HepG2 (cell line): Measurements from ENCODE around the gene URB1. TPM values are rescaled to one million over a fixed set of nuclear protein-coding genes. Genes with fewer than 3 reads are reported as not detected.

Source experiments
- ATAC-seq: fragments of 200-7000 bp; cut with Tn5 transposase; 3 replicates; pipeline ENCODE4 v1.9.1; 2020; ENCODE audit warnings: mild to moderate bottlenecking, moderate library complexity
- BruUV-seq: library from RNA; stranded (reverse); fragments of 400-500 nt; replicated peaks from 2 replicates; lab custom pipeline; 2021; lab: Mats Ljungman, UMichigan
- CTCF ChIA-PET: fragments of 300-600 bp; formaldehyde crosslinking; extraction: SDS; loops from one replicate; lab custom pipeline; 2021; ENCODE audit warnings: low total read pairs, inconsistent platforms, low intra/inter-chr PET ratio; lab: Yijun Ruan, JAX
- POLR2A ChIA-PET: fragments of 350-600 bp; sonication (Branson Sonifier 250); formaldehyde crosslinking; loops from one replicate; lab custom pipeline; 2020; ENCODE audit warnings: antibody characterized with exemption, inconsistent platforms; lab: Yijun Ruan, JAX
- DNase-seq: peaks from one replicate; pipeline ENCODE4 v3.0.0-alpha.2; 2015; ENCODE audit warnings: low spot score
- FAIRE-seq: peaks from 3 replicates; lab custom pipeline; 2011; peaks lifted over from hg19 to GRCh38; lab: Jason Lieb, UNC
- H2AFZ ChIP-seq: one replicate; pipeline ENCODE4 v1.6.1; 2011; ENCODE audit warnings: low read length, inconsistent platforms
- H3K27ac ChIP-seq: fragments of 300-600 bp; 3 replicates; pipeline ENCODE4 v1.8.0; 2011; ENCODE audit warnings: mixed run types, mild to moderate bottlenecking, mixed read lengths, low read length, inconsistent platforms; ENCODE audit not compliant: insufficient read depth; ENCODE audit errors: extremely low read length
- H3K27me3 ChIP-seq, 2 experiments: fragments of 200-600 bp in 1 of 2; 2 replicates in 1 of 2; 3 replicates in 1 of 2; pipeline versions ENCODE4 v1.6.0 to v1.8.0; 2011; ENCODE audit warnings: low read length in 2 of 2, mild to moderate bottlenecking in 2 of 2, moderate library complexity in 2 of 2, inconsistent platforms in 1 of 2; ENCODE audit not compliant: insufficient read depth in 2 of 2, control insufficient read depth in 1 of 2
- H3K36me3 ChIP-seq, 2 experiments: fragments of 200-600 bp in 1 of 2; replicated peaks in 1 of 2; 2 replicates in 1 of 2; 3 replicates in 1 of 2; pipeline versions ENCODE4 v1.5.1 to v1.8.0; 2011; ENCODE audit warnings: low read length in 2 of 2, inconsistent platforms in 1 of 2; ENCODE audit not compliant: insufficient read depth in 2 of 2, control insufficient read depth in 1 of 2
- H3K4me1 ChIP-seq: 2 replicates; pipeline ENCODE4 v1.5.1; 2012; ENCODE audit warnings: low read length, inconsistent platforms; ENCODE audit not compliant: insufficient read depth
- H3K4me2 ChIP-seq: 2 replicates; pipeline ENCODE4 v1.6.0; 2011; ENCODE audit warnings: low read depth, low read length, inconsistent platforms
- H3K4me3 ChIP-seq, 3 experiments: fragments of 200-600 bp in 1 of 3; sonication (generic), shearing (Covaris generic) in 1 of 3; replicated peaks in 1 of 3; 2 replicates each; pipeline ENCODE4 v1.5.1; 2011 to 2016; ENCODE audit warnings: low read length in 3 of 3, inconsistent platforms in 2 of 3, low read depth in 2 of 3, mild to moderate bottlenecking in 2 of 3, control low read depth in 1 of 3, mixed read lengths in 1 of 3; ENCODE audit not compliant: insufficient read depth in 1 of 3
- H3K79me2 ChIP-seq: one replicate; pipeline ENCODE4 v1.6.1; 2011; ENCODE audit warnings: low read length, inconsistent platforms; ENCODE audit not compliant: insufficient read depth
- H3K9ac ChIP-seq: 2 replicates; pipeline ENCODE4 v1.6.0; 2011; ENCODE audit warnings: mild to moderate bottlenecking, low read depth, low read length, inconsistent platforms; ENCODE audit not compliant: insufficient read depth
- H3K9me3 ChIP-seq: 2 replicates; pipeline ENCODE4 v1.5.1; 2012; ENCODE audit warnings: mild to moderate bottlenecking, low read length
- H4K20me1 ChIP-seq: 2 replicates; pipeline ENCODE4 v1.6.0; 2011; ENCODE audit warnings: inconsistent platforms, mild to moderate bottlenecking, low read length, moderate library complexity; ENCODE audit not compliant: insufficient read depth
- TMF1 ChIP-seq: sonication (generic); formaldehyde crosslinking; IDR thresholded peaks from 2 replicates; pipeline ENCODE4 v1.8.1; 2022; ENCODE audit warnings: low read depth, missing genetic modification reagents
- ZNF547 ChIP-seq: sonication (generic); formaldehyde crosslinking; IDR thresholded peaks from 2 replicates; pipeline ENCODE4 v1.5.1; 2020; ENCODE audit warnings: mild to moderate bottlenecking, missing genetic modification reagents
- ZNF629 ChIP-seq: sonication (generic); formaldehyde crosslinking; conservative IDR thresholded peaks from 2 replicates; pipeline ENCODE4 v1.5.0; 2020; ENCODE audit warnings: missing genetic modification reagents
- ZNF883 ChIP-seq: sonication (generic); formaldehyde crosslinking; IDR thresholded peaks from 2 replicates; pipeline ENCODE4 v1.5.1; 2020; ENCODE audit warnings: mild to moderate bottlenecking, missing genetic modification reagents; ENCODE audit errors: not compliant biosample characterization
- WGBS: methylation state at CpG from one replicate; pipeline ENCODE4 v1.1.6; 2017; ENCODE audit warnings: low lambda C conversion rate; 5-methylcytosine and 5-hydroxymethylcytosine counted together
- in situ Hi-C: cut with HindIII; loops from 2 replicates; pipeline ENCODE4 v1.10.0; 2017; ENCODE audit warnings: low pct_unique_long_range_greater_than_20kb; ENCODE audit not compliant: extremely low pct_ligation_motif_present
- intact Hi-C: fragments of 100-400 bp; cut with micrococcal nuclease; formaldehyde crosslinking; loops from one replicate; pipeline ENCODE4 v1.10.0; 2022; ENCODE audit not compliant: unreplicated experiment
- polyA plus RNA-seq, 8 experiments: library from polyadenylated mRNA; depleted of rRNA in 3 of 8; stranded (reverse) in 7 of 8; unstranded in 1 of 8; fragments of >200 nt; fragmentation: Illumina TruSeq in 4 of 8; extraction: Trizol in 4 of 8; gene quantifications; 2 replicates each; pipeline versions ENCODE4 v1.2.1 to v1.2.3, GENCODE V29; 2011 to 2016; ENCODE audit warnings: low read depth in 4 of 8, missing spikeins in 1 of 8, mixed read lengths in 1 of 8; ENCODE audit not compliant: insufficient read depth in 1 of 8
- total RNA-seq, 5 experiments: library from RNA; depleted of rRNA; stranded (reverse); fragments of >200 nt; fragmentation: Illumina TruSeq; extraction: Trizol; gene quantifications; 2 replicates each; pipeline ENCODE4 v1.2.3, GENCODE V29; 2016; ENCODE audit warnings: low read depth in 1 of 5
- TF ChIP-seq, protein P1 (sequence below): sonication (generic); formaldehyde crosslinking; IDR thresholded peaks from 2 replicates; pipeline ENCODE4 v1.5.1; 2020; ENCODE audit warnings: mild to moderate bottlenecking, missing genetic modification reagents, moderate library complexity
- TF ChIP-seq, protein P2 (sequence below): sonication (generic); formaldehyde crosslinking; IDR thresholded peaks from 2 replicates; pipeline ENCODE4 v1.5.0; 2020; ENCODE audit warnings: mild to moderate bottlenecking, missing genetic modification reagents, borderline replicate concordance
- TF ChIP-seq, protein P3 (sequence below): sonication (generic); formaldehyde crosslinking; IDR thresholded peaks from 2 replicates; pipeline ENCODE4 v1.4.0; 2020; ENCODE audit warnings: missing genetic modification reagents

URB1 gene
- total and polyA plus RNA-seq, 2 of the 13 experiments (the other 11 are each of a cell fraction or from before 2014, with no cell fraction given) = 4.5 to 16.7 TPM

DNA sequence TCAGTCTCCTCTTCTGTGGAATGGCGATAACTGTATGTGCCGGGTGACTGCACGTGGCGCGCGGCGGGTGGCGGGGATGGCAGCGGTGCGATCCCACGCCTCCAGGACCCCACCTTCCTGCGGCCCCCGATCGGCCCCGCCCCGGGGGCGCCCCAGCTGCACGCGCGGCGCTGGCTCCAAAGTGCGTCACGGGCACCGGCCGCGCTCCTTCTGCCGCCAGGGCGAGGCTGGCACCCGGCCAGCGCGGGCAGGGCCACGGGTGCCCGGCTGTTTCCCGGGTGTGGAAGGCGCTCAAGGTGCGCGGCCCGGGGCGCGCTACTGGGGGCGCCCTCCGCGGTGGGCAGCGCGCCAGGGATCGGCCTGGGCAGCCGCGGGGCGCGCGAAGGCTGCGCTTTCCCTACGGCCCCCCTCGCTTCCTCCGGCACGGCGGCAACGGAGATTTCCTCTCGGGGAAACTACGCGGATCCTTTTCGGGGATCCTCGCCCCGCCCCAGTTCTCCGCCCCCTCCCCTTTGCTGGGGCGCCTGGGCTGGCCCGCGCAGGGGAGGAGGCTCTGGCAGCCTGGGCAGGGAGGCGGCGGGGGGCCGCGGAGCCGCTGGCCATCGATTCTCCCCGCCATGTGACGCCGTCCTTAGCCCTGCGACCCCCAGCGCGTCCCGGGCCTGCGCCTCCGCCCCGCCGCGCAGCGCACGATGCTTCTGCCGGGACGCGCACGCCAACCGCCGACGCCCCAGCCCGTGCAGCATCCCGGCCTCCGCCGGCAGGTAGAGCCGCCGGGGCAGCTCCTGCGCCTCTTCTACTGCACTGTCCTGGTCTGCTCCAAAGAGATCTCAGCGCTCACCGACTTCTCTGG, 19.6 kb upstream of the URB1 start, which contains the start of gene EVA1C (continued):
- TF ChIP-seq, protein P1, sequence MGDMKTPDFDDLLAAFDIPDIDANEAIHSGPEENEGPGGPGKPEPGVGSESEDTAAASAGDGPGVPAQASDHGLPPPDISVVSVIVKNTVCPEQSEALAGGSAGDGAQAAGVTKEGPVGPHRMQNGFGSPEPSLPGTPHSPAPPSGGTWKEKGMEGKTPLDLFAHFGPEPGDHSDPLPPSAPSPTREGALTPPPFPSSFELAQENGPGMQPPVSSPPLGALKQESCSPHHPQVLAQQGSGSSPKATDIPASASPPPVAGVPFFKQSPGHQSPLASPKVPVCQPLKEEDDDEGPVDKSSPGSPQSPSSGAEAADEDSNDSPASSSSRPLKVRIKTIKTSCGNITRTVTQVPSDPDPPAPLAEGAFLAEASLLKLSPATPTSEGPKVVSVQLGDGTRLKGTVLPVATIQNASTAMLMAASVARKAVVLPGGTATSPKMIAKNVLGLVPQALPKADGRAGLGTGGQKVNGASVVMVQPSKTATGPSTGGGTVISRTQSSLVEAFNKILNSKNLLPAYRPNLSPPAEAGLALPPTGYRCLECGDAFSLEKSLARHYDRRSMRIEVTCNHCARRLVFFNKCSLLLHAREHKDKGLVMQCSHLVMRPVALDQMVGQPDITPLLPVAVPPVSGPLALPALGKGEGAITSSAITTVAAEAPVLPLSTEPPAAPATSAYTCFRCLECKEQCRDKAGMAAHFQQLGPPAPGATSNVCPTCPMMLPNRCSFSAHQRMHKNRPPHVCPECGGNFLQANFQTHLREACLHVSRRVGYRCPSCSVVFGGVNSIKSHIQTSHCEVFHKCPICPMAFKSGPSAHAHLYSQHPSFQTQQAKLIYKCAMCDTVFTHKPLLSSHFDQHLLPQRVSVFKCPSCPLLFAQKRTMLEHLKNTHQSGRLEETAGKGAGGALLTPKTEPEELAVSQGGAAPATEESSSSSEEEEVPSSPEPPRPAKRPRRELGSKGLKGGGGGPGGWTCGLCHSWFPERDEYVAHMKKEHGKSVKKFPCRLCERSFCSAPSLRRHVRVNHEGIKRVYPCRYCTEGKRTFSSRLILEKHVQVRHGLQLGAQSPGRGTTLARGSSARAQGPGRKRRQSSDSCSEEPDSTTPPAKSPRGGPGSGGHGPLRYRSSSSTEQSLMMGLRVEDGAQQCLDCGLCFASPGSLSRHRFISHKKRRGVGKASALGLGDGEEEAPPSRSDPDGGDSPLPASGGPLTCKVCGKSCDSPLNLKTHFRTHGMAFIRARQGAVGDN = peak; percentile 72; the same call in 1 of the 2 replicates
- TF ChIP-seq TMF1 (CRISPR knock-in tag) = no peak

DNA sequence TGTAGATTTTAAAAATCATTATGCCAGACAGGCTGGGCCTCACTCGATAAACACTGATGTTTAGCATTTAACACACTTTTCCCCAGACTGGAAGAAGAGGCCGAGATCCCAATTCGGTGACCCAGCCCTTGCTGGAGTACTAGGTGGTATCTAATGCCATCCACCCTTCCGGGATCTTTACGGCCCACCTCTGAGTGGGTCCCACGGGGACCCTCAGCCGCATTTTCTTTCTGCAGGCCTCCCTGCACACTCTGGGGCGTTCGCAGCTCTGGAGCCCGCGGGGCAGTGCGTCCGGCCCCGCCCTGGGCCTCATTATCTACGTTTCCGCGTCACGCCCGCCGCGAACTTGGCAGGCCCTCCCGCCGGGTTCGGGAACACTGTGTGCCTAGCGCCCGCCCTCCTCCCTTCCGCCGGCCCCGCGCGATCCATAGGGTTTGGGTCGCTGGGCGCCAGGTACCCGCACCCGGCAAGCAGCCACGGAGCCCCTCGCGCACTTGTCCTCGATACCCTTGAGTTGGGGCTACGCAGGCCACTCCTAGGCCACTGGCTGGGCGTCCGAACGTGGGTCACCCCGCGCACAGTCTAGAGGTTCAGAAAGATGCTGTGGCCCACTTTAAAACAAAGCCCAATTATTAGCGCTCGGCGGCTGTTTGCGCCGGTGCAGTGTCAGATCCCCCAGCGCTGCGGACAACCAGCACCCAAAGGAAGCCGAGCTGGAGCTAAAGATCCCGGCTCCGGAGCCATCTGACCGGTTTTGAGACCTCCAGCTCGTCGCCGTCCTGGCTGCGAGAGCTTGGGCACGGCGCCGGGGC, 18.7 kb upstream of the URB1 start:
- no peaks in the 10 kb centered on the region for H3K79me2 ChIP-seq
- DNase-seq = no peak
- ATAC-seq = no peak
- 89% methylated on average over 45 of the region's 63 CpGs for WGBS
- TF ChIP-seq ZNF629 (CRISPR knock-in tag) (peak; percentile 81; the same call in 1 of the 2 replicates), ZNF883 (CRISPR knock-in tag) (peak; percentile 25), ZNF547 (CRISPR knock-in tag) (peak; percentile 30; the same call in 1 of the 2 replicates)
- TF ChIP-seq, protein P2, sequence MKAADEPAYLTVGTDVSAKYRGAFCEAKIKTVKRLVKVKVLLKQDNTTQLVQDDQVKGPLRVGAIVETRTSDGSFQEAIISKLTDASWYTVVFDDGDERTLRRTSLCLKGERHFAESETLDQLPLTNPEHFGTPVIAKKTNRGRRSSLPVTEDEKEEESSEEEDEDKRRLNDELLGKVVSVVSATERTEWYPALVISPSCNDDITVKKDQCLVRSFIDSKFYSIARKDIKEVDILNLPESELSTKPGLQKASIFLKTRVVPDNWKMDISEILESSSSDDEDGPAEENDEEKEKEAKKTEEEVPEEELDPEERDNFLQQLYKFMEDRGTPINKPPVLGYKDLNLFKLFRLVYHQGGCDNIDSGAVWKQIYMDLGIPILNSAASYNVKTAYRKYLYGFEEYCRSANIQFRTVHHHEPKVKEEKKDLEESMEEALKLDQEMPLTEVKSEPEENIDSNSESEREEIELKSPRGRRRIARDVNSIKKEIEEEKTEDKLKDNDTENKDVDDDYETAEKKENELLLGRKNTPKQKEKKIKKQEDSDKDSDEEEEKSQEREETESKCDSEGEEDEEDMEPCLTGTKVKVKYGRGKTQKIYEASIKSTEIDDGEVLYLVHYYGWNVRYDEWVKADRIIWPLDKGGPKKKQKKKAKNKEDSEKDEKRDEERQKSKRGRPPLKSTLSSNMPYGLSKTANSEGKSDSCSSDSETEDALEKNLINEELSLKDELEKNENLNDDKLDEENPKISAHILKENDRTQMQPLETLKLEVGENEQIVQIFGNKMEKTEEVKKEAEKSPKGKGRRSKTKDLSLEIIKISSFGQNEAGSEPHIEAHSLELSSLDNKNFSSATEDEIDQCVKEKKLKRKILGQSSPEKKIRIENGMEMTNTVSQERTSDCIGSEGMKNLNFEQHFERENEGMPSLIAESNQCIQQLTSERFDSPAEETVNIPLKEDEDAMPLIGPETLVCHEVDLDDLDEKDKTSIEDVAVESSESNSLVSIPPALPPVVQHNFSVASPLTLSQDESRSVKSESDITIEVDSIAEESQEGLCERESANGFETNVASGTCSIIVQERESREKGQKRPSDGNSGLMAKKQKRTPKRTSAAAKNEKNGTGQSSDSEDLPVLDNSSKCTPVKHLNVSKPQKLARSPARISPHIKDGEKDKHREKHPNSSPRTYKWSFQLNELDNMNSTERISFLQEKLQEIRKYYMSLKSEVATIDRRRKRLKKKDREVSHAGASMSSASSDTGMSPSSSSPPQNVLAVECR (CRISPR knock-in tag) = no peak; the same call in 1 of the 2 replicates
- TF ChIP-seq, protein P3, sequence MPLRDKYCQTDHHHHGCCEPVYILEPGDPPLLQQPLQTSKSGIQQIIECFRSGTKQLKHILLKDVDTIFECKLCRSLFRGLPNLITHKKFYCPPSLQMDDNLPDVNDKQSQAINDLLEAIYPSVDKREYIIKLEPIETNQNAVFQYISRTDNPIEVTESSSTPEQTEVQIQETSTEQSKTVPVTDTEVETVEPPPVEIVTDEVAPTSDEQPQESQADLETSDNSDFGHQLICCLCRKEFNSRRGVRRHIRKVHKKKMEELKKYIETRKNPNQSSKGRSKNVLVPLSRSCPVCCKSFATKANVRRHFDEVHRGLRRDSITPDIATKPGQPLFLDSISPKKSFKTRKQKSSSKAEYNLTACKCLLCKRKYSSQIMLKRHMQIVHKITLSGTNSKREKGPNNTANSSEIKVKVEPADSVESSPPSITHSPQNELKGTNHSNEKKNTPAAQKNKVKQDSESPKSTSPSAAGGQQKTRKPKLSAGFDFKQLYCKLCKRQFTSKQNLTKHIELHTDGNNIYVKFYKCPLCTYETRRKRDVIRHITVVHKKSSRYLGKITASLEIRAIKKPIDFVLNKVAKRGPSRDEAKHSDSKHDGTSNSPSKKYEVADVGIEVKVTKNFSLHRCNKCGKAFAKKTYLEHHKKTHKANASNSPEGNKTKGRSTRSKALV = peak; percentile 63; the same call in 1 of the 2 replicates
- TF ChIP-seq, all 625 proteins: peak for 4
- in situ Hi-C loops = loop anchor here (5.0 kb wide), 1 partner anchor 181 kb away; no protein-coding TSS in a partner anchor
- Histone ChIP-seq H3K4me1 (peaks cover 25% of the 10 kb centered on the region), H3K4me2 (peak overlapping the region; percentile 84), H3K9me3 (no peaks in the 10 kb centered on the region), H3K36me3 (no peaks in the 10 kb centered on the region), H2AFZ (no peak overlapping the region), H3K27me3 (peaks cover 5 to 31% of the 10 kb centered on the region in 2 experiments), H3K4me3 (peak overlapping the region; percentile 21 to 69 (median 53); a peak in 3 of 6 replicates), H3K27ac (no peak overlapping the region), H4K20me1 (no peaks in the 10 kb centered on the region), H3K9ac (no peak overlapping the region)
- CTCF ChIA-PET = no interaction called here
- no peak for FAIRE-seq
- POLR2A ChIA-PET = interaction anchor here (1.5 kb wide), 1 partner anchor 18 kb away, joined by 3 read pairs; no protein-coding TSS in a partner anchor
- intact Hi-C loops = loop anchor here (10.0 kb wide), 1 partner anchor 907 kb away; no protein-coding TSS in a partner anchor
- BruUV-seq = no TSS peak
